ENCODE data around the gene DOLK. TPM values are rescaled to one million over a fixed set of nuclear protein-coding genes. Genes with fewer than 3 reads are reported as not detected.
A peak's percentile ranks its signal among the peaks of the same experiment; 100 is the strongest.
"Not testable (repeated sequence)": the region's sequence is repeated elsewhere in the genome, so short reads cannot be mapped to it uniquely, and the experiment has no call there.

Gene DOLK
- 7.8 TPM for total RNA-seq

DNA sequence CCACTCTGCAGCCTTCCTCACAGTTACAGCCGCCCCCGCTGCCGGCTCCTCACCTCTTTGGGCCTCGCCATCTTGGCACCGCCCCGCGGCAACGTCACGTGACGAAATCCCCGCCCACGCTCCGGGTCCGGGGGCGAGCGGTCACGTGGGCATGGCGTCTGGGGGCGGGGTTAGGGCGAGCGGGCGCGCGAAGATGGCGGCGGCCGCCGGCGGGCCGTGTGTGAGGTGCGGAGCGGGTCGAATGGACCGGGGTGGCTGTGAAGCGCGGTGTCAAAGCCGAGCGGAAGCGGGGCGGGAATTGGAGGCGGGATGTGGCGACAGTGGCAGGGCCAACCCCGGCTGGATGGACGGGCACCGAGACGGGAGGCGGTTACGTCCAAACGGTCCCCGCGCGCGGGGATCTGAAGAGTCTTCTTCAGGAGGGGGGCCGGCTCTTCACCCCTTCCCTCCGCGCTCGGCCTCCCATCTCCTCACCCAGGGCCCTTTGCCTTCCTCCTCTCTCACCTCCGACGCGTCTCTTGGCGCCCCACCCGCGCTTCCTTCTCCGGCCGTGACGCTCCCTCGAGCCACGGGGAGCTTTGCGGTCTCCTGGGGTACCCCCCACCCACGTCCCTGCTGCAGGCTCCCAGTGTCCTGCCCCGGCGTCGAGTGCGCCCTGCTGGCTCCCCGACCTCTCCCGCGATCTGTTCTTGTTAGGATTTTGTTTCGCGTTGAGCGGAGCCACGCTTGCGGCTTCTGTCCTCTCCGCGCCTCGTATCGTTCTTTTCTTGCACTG lies at the start of gene DOLK, which contains the start of gene NUP188:
DOLK (minus strand) TSS at position 77 of the 775 bp plus-strand sequence. CDS start 300 bp downstream, outside the sequence.
NUP188 (plus strand) TSS at position 173 of the 775 bp plus-strand sequence; CDS start at position 194, 21 bp downstream.
- DNase-seq: peak; percentile 79

DNA sequence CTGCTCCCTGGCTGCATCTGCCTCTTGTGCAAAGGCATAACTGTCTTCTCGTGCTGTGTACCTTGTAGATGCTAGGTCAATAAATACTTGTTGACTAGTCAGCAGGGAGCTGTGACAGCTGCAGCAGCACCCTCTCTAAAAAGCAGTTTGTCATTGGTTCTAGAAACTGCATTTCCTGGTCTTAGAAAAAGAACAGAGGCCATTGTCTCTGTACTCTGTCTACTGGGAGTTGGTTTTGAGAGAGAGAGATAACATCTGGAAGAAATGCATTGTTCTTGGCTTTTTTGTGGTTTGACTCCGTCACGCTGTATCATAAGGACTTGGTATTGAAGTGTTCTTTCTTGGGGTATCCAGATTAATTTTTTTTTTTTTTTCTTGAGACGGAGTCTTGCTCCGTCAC lies 48.4 kb upstream of the DOLK start:
- no peak for DNase-seq

DNA sequence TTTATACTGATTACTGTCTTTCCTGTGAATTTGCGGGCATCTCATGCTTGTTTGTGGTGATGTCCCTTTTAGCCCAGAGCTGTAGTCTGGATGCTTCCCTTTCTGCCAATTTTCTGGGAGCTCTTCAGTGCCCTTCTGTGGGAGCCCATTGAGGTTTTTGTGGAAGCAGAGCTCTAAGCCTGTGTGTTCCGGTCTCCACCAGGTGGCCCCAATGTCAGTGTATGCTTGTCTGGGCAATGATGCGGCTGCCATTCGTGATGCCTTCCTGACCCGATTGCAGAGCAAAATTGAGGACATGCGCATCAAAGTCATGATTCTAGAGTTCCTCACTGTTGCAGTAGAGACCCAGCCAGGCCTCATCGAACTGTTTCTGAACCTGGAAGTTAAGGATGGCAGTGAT lies 45.6 kb upstream of the DOLK start:
- DNase-seq: no peak

DNA sequence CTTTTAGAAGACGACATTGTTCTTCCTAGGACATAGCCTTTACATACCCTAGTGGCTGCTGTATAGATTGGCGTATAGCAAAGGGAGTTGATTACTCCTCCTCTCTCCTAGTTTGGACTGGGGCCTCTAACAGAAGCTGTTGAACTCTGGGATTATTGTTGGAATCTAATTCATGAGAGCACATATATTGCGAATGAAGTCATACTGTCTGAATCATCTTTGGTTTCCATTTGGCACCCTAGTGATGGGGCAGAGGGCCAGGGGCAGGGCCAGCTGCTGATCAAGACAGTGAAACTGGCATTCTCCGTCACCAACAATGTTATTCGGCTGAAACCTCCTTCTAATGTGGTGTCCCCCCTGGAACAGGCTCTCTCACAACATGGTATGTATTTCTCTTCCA lies 40.4 kb upstream of the DOLK start:
- DNase-seq: no peak

DNA sequence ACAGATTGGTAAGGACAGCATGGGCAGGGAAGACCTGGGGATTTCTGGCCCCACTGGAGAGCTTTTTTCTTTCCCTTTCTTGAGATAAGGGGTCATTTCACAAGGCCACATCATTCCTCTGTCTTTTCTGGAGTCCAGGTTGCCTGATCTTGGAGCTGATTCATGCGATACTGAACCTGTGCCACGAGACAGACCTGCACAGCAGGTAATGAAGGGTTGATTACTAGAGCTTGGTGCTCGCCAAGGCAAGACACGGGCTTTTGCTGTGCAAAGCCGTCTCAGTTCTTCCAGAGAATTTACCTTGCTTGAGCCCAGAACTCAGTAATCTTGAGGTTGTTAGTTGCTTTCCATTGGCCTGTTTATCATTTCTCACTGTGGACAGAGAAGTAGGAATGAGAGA lies 39.3 kb upstream of the DOLK start:
- DNase-seq: no peak

DNA sequence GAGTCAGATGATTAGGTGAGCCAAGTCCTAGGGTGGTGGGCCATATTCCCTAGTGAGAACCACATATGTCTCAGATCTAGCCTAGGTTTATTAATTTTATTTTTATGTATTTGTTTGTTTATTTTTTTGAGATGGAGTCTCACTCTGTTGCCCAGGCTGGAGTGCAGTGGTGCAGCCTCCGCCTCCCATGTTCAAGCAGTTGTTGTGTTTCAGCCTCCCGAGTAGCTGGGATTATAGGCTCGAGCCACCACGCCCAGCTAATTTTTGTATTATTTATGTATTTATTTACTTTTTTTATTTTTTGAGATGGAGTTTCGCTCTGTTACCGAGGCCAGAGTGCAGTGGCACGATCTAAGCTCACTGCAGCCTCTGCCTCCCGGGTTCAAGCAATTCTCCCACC lies 36.1 kb upstream of the DOLK start:
- no peak for DNase-seq

DNA sequence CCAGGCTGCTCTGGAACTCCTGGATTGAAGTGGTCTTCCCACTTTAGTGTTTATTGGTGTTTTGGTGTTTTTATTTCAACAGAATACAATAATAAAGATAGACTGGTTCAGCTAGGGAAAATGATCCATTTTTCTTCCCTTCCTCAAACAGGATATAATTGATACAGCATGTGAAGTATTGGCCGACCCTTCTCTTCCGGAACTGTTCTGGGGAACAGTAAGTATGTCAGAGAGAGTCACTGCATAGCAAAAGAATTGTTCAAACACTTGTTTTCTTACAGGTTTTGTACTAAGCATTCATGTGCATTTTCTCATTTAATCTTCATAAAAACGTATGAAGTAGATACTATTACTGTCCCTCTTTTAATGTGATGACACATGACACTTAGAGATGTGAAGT lies 31.7 kb upstream of the DOLK start:
- DNase-seq: no peak

DNA sequence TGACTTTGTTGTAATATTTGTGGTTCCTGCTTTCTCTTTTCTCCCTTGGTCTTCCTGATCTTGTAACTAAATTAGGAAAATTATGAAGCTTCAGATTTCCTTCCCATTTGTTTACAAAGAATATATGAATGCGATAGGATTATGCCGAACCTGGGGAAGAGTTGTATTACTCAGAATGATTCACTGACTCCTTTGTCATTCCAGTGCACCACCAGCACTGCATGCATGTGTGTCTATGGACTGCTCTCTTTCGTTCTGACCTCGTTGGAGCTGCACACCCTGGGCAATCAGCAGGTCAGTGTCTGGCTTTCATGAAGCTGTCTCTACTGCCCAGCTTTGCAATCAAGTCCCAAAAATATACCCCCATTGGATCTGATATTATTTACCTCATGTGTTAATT lies 25.6 kb upstream of the DOLK start:
- DNase-seq: no peak

DNA sequence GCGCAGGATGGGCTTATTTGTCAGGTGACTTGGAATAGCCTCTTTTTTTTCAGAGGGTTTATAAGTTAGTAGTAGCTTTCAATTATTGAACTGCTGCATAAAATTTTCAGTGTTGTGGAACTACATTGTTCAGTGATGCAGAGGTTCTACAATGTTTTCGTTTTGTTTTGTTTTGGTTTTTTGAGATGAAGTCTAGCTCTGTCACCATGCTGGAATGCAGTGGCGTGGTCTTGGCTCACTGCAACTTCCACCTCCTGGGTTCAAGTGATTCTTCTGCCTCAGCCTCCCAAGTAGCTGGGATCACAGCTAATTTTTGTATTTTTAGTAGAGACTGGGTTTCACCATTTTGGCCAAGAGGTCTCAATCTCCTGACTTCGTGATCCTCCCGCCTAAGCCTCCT lies 22.1 kb upstream of the DOLK start:
- no peak for DNase-seq

DNA sequence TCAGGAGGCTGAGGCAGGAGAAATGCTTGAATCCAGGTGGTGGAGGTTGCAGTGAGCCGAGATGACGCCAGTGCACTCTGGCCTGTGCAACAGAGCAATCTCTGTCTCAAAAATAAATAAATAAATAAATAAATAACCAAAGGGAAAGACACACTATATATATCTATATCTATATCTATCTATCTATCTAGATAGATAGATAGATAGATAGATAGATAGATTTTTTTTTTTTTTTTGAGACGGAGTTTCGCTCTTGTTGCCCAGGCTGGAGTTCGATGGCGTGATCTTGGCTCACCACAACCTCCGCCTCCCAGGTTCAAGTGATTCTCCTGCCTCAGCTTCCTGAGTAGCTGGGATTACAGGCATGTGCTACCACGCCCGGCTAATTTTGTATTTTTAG lies 14.0 kb upstream of the DOLK start:
- not testable (repeated sequence) for DNase-seq

DNA sequence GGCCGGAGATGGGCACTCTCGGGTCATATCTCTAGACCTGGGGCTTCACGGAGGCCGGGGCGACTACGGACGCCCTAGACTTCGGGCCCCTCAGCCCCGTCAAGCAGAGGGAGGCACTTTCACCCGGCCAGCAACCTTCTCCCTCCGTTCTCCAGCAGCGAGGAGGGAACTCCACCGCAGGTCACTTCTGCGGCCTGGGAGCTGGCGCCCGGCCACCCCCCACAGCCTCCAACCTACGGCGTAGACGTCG lies 201 bp downstream of the DOLK start:
- no peak for DNase-seq

DNA sequence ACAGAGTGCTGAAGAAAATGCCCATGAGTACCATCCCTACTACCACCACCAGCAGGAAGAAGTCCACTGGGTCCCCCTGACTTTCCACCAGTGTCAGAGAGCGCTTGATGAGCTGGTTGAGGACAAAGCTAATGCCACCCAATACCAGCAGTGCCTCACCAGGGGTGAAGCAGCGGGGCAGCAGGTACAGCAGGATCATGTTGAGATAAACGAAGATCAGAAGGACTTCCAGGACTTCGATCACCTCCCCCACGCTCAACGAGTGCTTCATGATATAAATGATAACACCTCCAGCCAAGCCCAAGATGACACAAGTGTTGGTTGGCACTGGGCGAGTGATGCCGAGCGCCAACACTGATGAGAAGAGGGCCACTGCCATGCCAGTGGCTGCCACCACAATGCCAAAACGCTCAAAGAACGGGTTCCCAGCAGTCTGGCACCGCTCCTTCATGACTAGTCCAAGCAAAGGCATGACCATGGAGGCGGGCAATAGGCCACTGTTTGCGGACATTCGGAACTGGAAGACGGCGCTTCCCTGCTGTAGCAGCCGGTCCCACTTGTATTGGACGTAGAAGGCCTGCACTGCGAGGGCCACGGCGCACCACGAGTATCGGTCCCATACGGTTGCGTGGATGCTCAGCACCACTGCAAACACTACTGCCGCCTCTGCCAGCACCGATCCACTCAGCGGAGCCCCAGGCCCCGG lies 679 bp downstream of the DOLK start:
- no peak for DNase-seq

DNA sequence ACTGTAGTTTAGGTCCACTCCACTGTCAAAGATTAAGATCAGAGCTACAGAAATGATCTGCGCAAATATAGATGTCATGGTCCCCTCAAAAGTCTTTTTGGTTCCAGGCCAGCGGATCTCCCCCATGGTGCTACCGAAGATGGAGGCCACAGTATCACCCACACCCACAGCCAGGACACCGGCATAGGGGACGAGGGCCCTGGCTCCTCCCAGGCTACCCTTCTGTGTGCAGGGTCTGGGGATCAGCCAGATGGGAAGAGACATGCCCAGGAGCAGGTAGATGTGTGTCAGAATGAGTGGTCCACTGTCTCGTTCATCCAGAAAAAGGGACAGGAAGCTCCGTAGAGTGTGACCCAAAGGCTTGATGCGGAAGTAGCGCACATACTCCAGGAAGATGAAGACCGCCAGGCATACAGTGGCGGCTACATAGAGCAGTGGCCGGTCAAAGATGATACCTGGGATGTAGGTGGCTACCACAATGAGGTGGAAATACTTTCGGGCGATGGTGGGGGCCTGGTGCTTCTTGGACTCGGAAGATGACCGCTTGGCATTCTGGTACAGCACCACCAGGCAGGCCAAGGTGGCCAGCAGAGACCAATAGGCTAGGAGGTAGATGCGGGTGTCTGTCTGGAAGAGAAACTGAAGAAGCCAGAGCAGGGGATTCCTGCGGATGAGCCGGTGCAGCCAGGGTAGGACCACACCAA lies 1.5 kb downstream of the DOLK start:
- DNase-seq: no peak

DNA sequence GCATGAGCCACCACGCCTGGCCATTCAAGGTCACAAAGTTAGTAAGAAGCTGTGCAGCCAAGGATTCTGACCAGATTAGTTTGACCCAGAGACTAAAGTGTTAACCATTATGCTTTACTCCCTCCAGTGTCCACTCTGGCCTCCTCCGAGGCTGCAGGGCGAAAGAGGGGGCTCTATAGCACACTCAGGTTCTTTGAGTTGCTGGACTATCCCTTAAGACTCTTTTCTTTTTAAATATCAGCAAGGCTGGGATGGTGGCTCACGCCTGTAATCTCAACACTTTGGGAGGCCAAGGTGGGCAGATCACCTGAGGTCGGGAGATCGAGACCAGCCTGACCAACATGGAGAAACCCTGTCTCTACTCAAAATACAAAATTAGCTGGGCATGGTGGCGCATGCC lies 2.4 kb downstream of the DOLK start:
- not testable (repeated sequence) for DNase-seq

DNA sequence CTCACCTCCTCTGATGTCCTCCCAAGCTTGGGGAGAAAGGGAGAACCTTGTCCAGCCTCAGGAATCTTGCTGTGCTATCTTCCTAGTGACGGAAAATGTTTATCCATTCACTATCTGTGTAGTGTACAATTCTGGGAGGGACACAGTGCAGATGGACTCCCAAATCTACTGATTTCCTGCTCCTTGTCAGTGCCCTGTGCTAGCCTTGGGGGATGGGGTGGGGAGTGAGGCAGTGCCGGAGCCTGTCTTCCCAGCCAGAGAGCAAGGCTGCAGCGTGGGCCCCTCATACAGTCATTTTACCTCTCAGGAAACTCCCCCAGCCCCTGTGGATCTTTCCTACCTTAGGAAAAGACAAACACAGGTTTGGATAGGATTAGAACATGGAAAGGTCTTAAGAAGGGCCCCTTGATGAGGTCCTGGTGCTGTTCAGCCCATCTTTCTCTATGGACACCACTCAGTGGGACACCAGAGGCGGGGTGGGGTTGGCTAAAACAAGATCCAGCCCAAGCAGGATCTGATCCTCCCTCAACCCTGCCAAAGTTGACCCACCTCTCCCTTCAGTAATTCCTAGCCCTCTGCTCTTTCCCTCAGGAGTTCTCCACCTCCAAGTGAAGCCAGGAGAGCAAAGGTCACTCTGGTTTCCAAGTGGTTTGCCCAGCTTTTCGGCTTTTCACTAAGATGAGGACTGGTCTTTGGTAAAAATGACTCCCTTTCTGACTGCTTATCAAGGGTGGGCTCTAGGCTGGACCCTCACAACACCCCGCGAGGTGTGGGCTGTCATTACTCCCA lies 3.4 kb downstream of the DOLK start:
- no peak for DNase-seq

DNA sequence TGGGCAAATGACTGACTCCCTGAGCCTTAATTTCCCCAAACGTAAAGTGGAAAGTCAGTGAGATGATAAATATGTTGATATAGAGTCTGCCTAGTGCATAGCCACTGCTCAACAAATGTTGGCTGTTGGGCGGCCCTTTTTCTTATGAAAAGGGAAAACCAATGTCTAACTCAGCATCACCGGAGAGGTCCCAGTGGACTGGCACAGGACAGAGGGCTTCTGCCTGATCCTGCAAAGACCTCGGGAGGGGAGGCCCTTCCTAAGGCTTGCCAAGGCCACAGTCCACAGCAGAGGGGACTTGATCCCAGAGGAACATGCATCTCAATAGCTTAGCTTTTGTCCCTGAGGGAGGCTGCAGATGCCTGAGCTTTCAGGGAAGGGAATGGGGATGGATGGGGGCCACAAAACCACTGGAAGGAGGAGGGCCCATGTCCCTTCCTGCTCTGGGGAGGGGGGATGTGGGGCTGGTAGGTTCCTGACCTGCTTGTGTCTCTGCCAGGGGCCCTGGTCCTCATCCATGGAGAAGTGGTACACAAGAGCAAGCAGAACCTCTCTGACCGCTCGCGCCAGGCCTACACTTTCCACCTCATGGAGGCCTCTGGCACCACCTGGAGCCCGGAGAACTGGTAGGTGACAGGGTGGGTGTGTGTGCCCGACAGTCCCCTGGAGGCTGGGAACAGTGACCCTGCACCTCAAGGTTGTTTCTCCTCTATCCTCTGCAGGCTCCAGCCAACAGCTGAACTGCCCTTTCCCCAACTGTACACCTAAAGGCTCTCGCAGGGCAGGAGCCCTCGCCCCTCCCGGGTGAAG lies 6.3 kb downstream of the DOLK start:
- DNase-seq: no peak

DNA sequence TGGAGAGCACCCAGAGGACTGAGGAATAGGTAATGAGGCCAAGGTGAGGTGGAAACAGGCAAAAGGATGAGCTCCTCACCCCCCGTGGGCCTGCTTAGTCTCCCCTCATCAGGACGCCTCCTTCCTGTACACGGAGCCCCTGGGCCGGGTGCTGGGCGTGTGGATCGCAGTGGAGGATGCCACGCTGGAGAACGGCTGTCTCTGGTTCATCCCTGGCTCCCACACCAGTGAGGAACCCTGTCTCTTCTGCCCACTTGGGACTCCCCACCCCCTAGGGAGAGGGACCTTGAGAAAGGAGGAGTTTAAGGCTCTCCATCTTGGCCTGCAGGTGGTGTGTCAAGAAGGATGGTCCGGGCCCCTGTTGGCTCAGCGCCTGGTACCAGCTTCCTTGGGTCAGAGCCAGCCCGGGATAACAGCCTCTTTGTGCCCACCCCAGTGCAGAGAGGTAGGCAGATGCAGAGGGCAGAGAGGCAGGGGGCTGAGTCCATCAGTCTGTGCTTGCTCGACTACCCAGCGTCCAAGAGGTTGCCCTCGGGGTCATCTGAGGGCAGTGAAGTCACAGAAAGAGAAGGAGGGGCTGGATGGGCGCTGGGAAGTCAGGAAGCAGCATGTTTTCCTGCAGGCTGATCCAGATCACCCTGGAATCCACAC lies 7.0 kb downstream of the DOLK start:
- DNase-seq: no peak

DNA sequence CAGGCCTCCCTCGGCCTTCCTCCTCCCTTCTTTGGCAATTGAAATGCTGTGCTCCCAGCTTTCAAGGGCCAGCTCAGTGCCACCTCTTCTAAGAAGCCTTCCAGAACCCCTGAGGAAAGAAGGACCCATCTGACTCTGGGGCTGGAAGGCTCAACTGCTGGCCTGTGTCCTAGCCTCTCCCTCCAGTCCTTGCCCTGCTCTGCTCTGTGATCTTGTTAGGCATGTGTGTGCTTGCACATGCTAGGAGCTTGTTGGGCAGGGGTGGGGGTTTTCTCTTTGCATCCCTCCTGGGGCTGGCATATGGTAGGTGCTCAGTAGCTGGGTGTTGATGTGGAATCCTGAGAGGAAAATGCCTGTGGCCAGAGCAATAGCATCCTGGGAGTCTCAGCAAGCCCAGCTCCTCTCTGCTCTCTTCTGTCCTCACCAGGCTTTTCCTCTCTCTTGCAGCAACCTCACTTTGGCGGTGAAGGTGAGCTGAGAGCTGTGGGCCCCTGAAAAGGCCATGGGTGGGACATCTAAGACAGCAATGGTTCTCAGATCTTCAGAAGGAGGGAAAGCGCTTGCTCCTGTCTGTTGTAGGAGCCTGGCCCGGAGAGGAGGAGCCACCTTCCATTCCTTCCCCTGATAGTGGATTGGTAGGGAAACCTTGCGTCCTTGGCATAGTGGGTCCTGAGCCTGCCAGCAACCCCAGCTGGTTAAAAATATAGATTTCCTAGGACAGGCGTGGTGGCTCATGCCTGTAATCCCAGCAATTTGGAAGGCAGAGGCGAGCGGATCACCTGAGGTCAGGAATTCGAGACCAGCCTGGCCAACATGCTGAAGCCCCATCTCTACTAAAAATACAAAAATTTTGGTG lies 9.9 kb downstream of the DOLK start:
- DNase-seq: no peak

DNA sequence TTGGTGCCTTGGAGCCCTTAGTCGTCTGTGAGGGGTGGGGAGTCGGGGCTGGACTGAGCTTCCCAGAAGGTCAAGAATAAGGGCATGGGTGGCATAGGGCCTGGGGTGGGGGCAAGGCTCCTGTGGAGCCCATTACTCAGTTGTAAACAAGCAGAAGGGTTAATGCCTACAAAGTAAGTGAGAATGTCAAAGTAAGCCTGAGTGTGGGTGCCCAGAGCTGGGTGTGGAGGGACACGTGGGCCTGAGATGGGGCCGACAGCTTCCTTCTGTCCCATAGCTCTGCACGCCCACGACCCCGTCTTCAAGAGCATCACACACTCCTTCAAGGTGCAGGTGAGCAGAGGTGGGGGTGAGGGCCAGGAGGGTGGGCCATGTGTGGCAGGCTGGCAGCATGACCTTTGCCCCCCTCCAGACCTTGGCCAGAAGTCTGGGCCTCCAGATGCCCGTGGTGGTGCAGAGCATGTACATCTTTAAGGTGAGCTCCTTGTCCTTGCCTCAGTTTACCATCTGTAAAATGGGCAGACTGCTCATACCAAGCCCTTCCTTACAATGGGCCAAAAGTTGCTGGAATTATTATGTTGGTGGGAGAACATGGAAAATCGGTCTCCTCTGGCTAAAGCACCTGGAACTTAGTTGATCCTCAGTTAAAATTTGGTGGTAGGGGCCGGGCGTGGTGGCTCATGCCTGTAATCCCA lies 11.1 kb downstream of the DOLK start:
- DNase-seq: no peak

DNA sequence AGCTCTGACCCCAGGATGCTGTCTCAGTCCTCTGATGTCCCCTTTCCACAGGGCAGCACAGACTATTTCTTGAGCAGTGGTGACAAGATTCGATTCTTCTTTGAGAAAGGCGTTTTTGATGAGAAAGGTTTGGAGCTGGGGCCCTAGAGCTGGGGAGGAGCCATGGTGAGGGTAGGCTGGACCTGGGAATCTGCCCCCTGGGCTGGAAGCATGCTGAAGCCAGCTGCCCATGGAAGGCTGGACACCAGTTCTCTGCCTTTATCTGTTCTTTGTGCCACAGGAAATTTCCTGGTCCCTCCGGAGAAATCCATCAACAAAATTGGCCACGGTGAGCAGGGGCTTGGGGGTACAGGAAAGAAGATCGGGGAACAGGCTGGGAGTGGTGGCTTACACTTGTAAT lies 13.7 kb downstream of the DOLK start:
- no peak for DNase-seq
